Heart left ventricle (tissue), 13 donors: ENCODE data around the gene FAM151A.

ENCODE experiments used
- CTCF ChIP-seq, 12 donors: fragments of 200-600 bp; sonication (generic) in 4 of 12; IDR thresholded peaks; one replicate each; pipeline versions ENCODE4 v1.5.0 to v1.8.0; 2018 to 2022; ENCODE audit warnings: antibody characterized with exemption in 12 of 12, mild to moderate bottlenecking in 5 of 12
- POLR2A ChIP-seq, 2 donors: fragments of 450-650 bp; IDR thresholded peaks; one replicate each; pipeline ENCODE4 v1.6.1; 2017; ENCODE audit warnings: antibody characterized with exemption in 2 of 2, mild to moderate bottlenecking in 2 of 2, moderate library complexity in 2 of 2
- donor health status: ischemic (EF 13 %, LVEDD 7.1; RV severe dilation, severe dysfunction).
- donor health status: DM: no; HTN: yes; CAD: no.
- donor health status: DM: no; HTN: no; CAD: no.
- donor health status: ischemic (EF 25% LVEDD 6.9; RV normal size, moderate dysfunction).
- donor health status: ischemic (EF 25% LVEDD 5.7; RV mildly dilated, moderate dysfunction).
- donor health status: ischemic (EF 35%, LVEDD 5.7; RV mildly dilated, moderate dysfunction).
- donor health status: nonischemic (EF 11% LVEDD 7.7; RV severe dilation, severe dysfunction).
- donor health status: DM: yes; HTN: yes; CAD: no.
- donor health status: PGD.
- donor health status: ischemic (EF 29% LVEDD 5.4; RV normal size, mild dysfunction).
- donor health status: nonischemic (EF 23%, LVEDD 6.1; RV moderate dilation, normal function).

- TF ChIP-seq CTCF (IDR thresholded peaks at IDR 0.05), result no peak
- TF ChIP-seq POLR2A (IDR thresholded peaks at IDR 0.05), result no peak
Measured at GRCh38 chr1:54658164-54658913, 35.0 kb upstream of the FAM151A start.
